Transverse colon (tissue), 3 donors: ENCODE results near the gene OXCT1.

Experiments used
- CTCF ChIP-seq, 5 experiments: fragments of 200-600 bp in 3 of 5; fragments of 450-650 bp in 2 of 5; sonication (generic) in 3 of 5; IDR thresholded peaks; 1 replicate in 2 of 5; 2 replicates in 3 of 5; pipeline ENCODE4 v1.5.1; 2016 to 2017; ENCODE audit warnings: antibody characterized with exemption in 5 of 5, inconsistent platforms in 3 of 5, mild to moderate bottlenecking in 2 of 5, moderate library complexity in 1 of 5
- POLR2A ChIP-seq: fragments of 450-650 bp; IDR thresholded peaks from one replicate; pipeline ENCODE4 v1.6.1; 2016; ENCODE audit warnings: antibody characterized with exemption, mild to moderate bottlenecking, moderate library complexity

GRCh38 chr5:41903892-41904799, 33.9 kb upstream of the OXCT1 start, which contains the start of gene RIMOC1:
- TF ChIP-seq CTCF (IDR thresholded peaks at IDR 0.05) (no peak), POLR2A (peak; percentile 96)
